Progenitor cell of endocrine pancreas (in vitro differentiated cells): ENCODE data around the gene TEX22. TPM values are rescaled to one million over a fixed set of nuclear protein-coding genes. Genes with fewer than 3 reads are reported as not detected.

Experiments used
- DNase-seq: peaks from one replicate; pipeline ENCODE4 v3.0.0; 2021; ENCODE audit warnings: low spot score; ENCODE audit not compliant: unreplicated experiment
- H3K27ac Mint-ChIP-seq: 2 replicates; pipeline ENCODE4 v1.8.0; 2021; ENCODE audit warnings: mild to moderate bottlenecking, moderate library complexity, mixed read lengths
- H3K27me3 Mint-ChIP-seq: 2 replicates; pipeline ENCODE4 v1.8.0; 2021; ENCODE audit warnings: mixed read lengths
- H3K36me3 Mint-ChIP-seq: 2 replicates; pipeline ENCODE4 v1.8.0; 2022; ENCODE audit warnings: mixed read lengths; ENCODE audit not compliant: insufficient read depth
- H3K4me1 Mint-ChIP-seq: 2 replicates; pipeline ENCODE4 v1.8.0; 2021; ENCODE audit warnings: low read depth, mixed read lengths
- H3K4me3 Mint-ChIP-seq: 2 replicates; pipeline ENCODE4 v1.8.0; 2021; ENCODE audit warnings: low read depth, mild to moderate bottlenecking, moderate library complexity, mixed read lengths
- H3K9me3 Mint-ChIP-seq: 2 replicates; pipeline ENCODE4 v1.8.0; 2021; ENCODE audit warnings: low read depth, mixed read lengths
- CTCF ChIP-seq: fragments of 200-600 bp; sonication (generic); IDR thresholded peaks from one replicate; pipeline ENCODE4 v1.5.0; 2021; ENCODE audit warnings: antibody characterized with exemption, mild to moderate bottlenecking; ENCODE audit not compliant: unreplicated experiment
- total RNA-seq: library from RNA; stranded (reverse); gene quantifications from 2 replicates; pipeline ENCODE4 v1.2.1, GENCODE V29; 2021

TEX22 gene
- total RNA-seq, 1 donor from 2014 or later: 2.4 TPM

- Mint-ChIP-seq H3K4me3 (no peak overlapping the region), H3K4me1 (no peaks in the 10 kb centered on the region), H3K27ac (no peak overlapping the region), H3K27me3 (no peaks in the 10 kb centered on the region), H3K36me3 (peaks cover 5% of the 10 kb centered on the region), H3K9me3 (no peaks in the 10 kb centered on the region)
- TF ChIP-seq CTCF: no peak
- DNase-seq: no peak
Observed at GRCh38 chr14:105447651-105448640, 49.6 kb downstream of the TEX22 start.

GRCh38 chr14:105448706-105449111 lies 50.4 kb downstream of the TEX22 start:
- peak; percentile 72 for TF ChIP-seq CTCF
- Mint-ChIP-seq H3K27ac (no peak overlapping the region), H3K9me3 (no peaks in the 10 kb centered on the region), H3K36me3 (peaks cover 8% of the 10 kb centered on the region), H3K27me3 (no peaks in the 10 kb centered on the region), H3K4me1 (no peaks in the 10 kb centered on the region), H3K4me3 (no peak overlapping the region)
- DNase-seq: peak; percentile 42

- H3K27me3 Mint-ChIP-seq: no peaks in the 10 kb centered on the region
- H3K9me3 Mint-ChIP-seq: no peaks in the 10 kb centered on the region
- no peaks in the 10 kb centered on the region for H3K4me1 Mint-ChIP-seq
- no peak overlapping the region for H3K27ac Mint-ChIP-seq
- peaks cover 9% of the 10 kb centered on the region for H3K36me3 Mint-ChIP-seq
- no peak overlapping the region for H3K4me3 Mint-ChIP-seq
- no peak for DNase-seq
- no peak for TF ChIP-seq CTCF
Observed at GRCh38 chr14:105449276-105450122, 51.2 kb downstream of the TEX22 start.

- Mint-ChIP-seq H3K4me1 (no peaks in the 10 kb centered on the region), H3K4me3 (no peak overlapping the region), H3K27ac (no peak overlapping the region), H3K36me3 (peaks cover 9% of the 10 kb centered on the region), H3K9me3 (no peaks in the 10 kb centered on the region), H3K27me3 (no peaks in the 10 kb centered on the region)
- no peak for DNase-seq
- TF ChIP-seq CTCF: no peak
Observed at GRCh38 chr14:105450123-105450505, 51.8 kb downstream of the TEX22 start.
